GM10248 (cell line): ENCODE data around the gene CCDC187.

Experiments used
- CTCF ChIA-PET: fragments of 300-600 bp; sonication (Branson Sonifier 250); formaldehyde crosslinking; extraction: SDS; loops from one replicate; lab custom pipeline; 2021; ENCODE audit warnings: antibody characterized with exemption; lab: Yijun Ruan, JAX
- POLR2A ChIA-PET: fragments of 350-650 bp; sonication (Branson Sonifier 250); formaldehyde crosslinking; extraction: SDS; loops from one replicate; lab custom pipeline; 2020; ENCODE audit warnings: antibody characterized with exemption; lab: Yijun Ruan, JAX
- DNase-seq: peaks from one replicate; pipeline ENCODE4 v3.0.0; 2012; ENCODE audit errors: extremely low spot score
- TF ChIP-seq, protein P1 (sequence below): IDR thresholded peaks from 2 replicates; pipeline ENCODE4 v1.5.1; 2012; ENCODE audit warnings: mild to moderate bottlenecking, low read depth; ENCODE audit errors: extremely low read depth, missing control alignments, control extremely low read depth

Gene CCDC187

DNA sequence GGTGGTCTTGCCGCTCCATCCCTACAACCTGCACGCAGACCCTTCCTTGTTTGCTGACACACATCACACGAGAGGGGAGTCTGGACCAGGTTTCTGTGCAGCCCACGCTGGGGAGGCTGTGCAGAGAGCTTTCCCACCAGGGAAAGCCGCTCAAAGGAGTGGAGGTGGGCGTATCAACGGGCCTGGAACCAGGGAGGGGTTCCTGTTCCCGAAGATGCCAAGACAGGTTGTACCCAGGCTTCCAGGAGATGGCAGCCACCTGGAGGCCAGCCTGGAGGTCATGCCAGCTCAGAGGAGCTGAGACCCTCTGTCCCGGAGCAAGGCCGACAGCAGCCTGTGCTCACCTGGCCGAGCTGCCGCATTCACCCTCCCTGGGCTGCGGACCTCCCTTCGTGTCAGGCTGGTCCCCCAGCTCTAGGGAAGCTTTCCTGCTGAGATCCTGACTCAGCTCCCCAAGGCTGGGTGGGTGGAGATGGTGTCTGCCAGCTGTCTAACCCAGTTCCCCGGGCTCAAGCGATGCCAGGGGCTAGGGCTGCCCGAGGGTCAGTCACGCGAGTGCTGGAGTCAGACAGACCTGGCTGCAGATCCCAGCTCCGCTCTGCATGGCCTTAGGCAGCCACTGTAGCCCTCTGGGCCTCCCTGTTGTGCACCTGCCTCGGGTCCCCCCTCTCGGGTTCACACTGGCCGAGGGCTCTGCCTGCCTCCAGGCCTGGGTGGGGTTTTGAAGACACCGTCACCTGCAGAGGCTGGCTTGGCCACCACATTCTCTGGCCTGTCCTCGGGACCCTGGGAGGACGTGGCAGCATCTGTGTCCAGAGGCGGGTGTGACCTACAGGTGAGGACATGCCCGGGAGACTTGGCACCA is 29.7 kb downstream of the CCDC187 start:
- DNase-seq = no peak
- CTCF ChIA-PET = interaction anchor here (1.2 to 1.3 kb wide), 2 partner anchors 9 to 10 kb away, joined by 3 to 4 read pairs; no protein-coding TSS in a partner anchor
- TF ChIP-seq, protein P1, sequence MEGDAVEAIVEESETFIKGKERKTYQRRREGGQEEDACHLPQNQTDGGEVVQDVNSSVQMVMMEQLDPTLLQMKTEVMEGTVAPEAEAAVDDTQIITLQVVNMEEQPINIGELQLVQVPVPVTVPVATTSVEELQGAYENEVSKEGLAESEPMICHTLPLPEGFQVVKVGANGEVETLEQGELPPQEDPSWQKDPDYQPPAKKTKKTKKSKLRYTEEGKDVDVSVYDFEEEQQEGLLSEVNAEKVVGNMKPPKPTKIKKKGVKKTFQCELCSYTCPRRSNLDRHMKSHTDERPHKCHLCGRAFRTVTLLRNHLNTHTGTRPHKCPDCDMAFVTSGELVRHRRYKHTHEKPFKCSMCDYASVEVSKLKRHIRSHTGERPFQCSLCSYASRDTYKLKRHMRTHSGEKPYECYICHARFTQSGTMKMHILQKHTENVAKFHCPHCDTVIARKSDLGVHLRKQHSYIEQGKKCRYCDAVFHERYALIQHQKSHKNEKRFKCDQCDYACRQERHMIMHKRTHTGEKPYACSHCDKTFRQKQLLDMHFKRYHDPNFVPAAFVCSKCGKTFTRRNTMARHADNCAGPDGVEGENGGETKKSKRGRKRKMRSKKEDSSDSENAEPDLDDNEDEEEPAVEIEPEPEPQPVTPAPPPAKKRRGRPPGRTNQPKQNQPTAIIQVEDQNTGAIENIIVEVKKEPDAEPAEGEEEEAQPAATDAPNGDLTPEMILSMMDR = no peak
- POLR2A ChIA-PET = no interaction called here

DNA sequence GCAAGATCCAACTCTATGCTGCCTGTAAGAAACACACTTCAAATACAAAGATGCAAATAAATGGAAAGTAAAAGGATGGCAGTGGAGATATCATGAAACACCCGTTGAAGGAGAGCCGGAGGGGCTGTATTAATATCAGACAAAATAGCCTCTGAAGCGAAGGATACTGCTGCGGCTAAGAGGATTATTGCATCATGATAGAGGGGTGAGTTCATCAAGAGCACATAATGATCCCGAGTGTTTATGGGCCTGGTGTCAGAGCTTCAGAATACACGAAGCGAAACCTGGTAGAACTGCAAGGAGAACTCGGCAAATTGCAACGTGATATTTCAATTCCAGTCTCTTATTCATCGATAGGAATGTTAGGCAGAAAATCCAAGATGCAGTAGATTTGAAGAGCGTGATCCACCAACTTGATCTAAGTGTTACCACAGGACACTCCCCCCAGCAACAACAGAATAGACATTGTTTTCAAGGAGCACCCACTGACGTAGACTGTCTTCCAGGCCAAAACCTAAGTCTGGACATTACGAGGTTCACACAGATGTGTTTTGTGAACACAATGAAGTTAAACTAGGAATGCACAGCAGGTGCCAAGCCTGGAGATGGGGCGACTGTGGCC is 30.5 kb downstream of the CCDC187 start:
- TF ChIP-seq, protein P1 = no peak
- no peak for DNase-seq
- POLR2A ChIA-PET = no interaction called here
- CTCF ChIA-PET = no interaction called here

DNA sequence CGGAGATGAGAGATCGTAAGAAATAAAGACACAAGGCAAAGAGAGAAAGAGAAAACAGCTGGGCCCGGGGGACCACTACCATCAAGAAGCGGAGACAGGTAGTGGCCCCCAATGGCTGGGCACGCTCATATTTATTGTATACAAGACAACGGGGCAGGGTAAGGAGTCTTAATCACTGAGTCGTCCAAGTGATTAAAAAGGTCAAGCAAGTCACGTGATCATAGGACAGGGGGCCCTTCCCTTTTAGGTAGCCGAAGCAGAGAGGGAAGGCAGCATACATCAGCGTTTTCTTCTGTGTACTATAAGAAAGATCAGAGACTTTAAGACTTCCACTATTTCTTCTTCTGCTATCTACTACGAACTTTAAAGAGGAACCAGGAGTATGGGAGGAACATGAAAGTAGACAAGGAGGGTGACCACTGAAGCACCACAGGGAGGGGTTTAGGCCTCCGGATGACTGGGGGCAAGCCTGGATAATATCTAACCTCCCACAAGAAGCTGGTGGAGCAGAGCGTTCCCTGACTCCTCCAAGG is 33.7 kb downstream of the CCDC187 start:
- POLR2A ChIA-PET = no interaction called here
- CTCF ChIA-PET = interaction anchor here (4.3 kb wide), 1 partner anchor 8 kb away, joined by 26 read pairs; no protein-coding TSS in a partner anchor
- TF ChIP-seq, protein P1 = no peak
- no peak for DNase-seq

DNA sequence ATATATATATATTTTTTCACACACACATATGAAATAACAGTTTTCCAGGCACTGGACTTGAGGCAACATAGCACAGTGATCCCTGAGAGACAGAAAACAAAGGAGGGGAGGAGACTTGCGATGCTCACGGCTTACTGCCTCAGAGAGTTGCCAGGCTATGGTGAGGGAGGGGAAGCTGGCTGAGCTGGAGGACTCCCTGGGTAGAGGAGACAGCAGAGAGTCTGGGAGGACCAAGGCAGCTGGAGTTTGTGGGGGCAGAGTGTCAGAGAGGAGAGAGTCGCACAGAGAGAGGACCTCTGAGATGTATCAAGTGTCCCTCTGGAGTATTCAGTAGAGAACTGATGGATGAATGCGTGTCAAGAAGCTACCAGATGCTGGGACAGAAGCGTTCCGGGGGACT is 35.2 kb downstream of the CCDC187 start:
- TF ChIP-seq, protein P1 = no peak
- DNase-seq = no peak
- POLR2A ChIA-PET = interaction anchor here (0.5 kb wide), 1 partner anchor 117 kb away, joined by 4 read pairs; no protein-coding TSS in a partner anchor
- CTCF ChIA-PET = interaction anchor here (1.0 to 4.6 kb wide), 7 partner anchors 9 to 99 kb away, joined by 3 to 26 read pairs (median 7); no protein-coding TSS in a partner anchor

DNA sequence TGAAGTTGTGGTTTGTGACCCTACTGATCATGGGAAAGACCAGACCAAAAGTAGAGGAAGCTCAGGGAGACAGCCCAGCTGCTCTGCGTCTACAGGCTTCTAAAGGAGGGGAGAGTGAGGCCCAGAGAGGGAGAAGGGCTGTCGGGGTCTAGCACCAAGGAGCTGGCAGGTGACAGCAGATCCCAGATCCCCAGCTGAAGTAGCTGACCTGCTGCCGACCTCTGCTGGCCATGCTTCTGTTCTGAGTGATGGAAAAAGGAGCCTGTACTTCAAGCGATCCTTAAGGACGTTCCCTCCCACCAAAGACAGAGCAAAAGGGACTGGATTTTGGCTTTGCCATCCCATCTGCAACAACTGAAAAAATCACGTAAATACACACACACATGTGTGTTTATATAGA is 35.6 kb downstream of the CCDC187 start:
- ChIA-PET POLR2A (no interaction called here), CTCF (interaction anchor here (1.0 to 4.6 kb wide), 8 partner anchors 10 to 98 kb away, joined by 3 to 26 read pairs (median 6); no protein-coding TSS in a partner anchor)
- TF ChIP-seq, protein P1 = no peak
- DNase-seq = no peak
